HG02798 (cell line): Measurements from ENCODE around the gene DGKB.

ENCODE experiments used
- ATAC-seq: cut with Tn5 transposase; IDR thresholded peaks from one replicate; pipeline ENCODE4 v1.9.1; 2021; ENCODE audit warnings: mild to moderate bottlenecking; ENCODE audit not compliant: unreplicated experiment, poor library complexity

The DGKB gene

DNA sequence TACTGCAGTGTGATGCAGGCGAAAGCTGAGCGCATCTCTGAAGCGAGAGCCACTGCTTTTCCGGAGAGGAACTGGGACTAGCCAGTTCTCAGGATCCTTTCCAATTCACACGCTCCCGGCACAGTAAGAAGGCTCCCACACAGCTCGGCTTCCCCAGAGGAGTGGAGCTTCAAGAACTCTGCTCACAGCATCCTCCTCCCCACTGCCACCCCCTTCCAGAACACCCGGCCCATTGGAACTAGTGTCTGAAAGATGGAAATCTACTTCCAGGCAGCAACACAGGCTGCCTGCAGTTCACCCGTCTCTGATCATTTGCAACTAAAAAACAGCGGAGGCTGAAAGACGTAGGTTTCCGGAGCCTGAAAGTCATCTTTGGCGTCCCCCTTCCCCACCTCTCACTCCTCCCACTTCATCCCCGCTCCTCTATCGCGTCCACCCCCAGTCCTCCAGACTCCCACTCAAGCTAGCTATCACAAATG is at the start of gene DGKB:
Gene DGKB (minus strand): TSS at position 163 of the 479 bp plus-strand sequence.
- ATAC-seq: no peak

- ATAC-seq: no peak
Observed at GRCh38 chr7:14950013-14950412, 47.5 kb upstream of the DGKB start.

DNA sequence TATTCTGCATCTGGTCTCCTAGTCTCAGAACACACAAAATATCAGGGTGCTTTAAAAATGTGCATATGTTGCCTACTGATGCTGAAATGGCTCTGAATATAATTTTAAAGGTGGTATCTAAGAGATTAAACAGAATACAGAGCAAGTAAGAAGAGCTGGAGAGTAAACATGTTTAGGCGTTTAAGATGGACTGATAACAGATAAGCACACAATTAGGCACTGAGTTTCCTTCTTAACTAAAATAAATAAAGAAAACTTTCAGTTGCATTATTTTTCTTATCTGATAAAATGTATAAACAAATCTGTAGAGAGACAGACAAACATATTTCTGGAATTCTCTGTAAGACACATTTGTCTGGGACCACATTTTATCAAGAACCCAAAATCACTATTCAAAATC is 35.6 kb upstream of the DGKB start:
- ATAC-seq: no peak

DNA sequence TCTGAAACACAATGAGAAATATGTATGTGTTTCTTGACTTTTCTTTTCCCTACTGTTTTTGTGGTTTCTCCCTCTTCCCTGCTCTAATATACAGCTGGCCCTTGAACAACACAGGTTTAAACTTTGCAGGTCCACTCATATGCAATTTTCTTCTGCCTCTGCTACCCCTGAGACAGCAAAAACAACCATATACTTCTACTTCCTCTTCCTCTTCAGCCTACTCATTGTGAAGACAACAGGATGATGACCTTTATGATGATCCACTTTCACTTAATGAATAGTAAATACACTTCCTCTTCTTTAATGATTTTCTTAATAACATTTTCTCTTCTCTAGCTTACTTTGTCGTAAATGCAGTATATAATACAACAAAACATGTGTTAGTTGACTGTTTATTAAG is 35.0 kb upstream of the DGKB start:
- no peak for ATAC-seq

GRCh38 chr7:14936554-14936953 is 34.0 kb upstream of the DGKB start:
- ATAC-seq: no peak

GRCh38 chr7:14934839-14935238 is 32.3 kb upstream of the DGKB start:
- no peak for ATAC-seq

DNA sequence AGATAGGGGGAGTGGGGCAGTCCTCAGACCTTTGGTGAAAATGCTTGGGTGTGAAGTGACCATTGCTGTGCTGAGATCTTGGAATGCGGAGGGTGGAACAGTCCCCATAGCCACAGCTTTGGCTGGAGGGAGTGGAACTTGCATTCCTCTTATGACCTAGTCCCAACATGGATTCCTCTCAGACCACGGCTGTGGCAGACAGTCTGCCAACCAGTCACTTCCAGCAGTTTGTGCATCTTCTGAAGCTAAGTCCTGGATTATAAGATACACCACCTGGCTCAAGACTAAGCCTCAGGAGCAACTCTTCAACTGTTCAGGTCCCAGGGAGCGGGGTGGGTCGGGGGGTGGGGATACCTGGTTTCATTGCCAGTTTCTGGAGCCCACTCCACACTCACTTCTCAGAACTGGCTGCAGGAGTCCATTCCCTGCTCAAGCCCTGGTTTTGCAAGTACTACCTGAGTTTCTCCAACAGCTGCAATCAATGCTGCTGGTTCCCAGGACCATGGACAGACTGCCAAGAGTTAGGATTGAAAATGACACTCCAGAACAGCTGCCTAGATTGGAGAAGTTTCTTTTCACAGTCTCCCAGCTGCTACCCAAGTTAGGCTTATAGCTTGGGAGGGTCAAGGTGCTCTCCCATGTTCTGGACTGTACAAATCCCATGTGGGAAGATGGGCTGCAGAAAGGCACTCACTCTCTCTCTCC is 29.1 kb upstream of the DGKB start:
- ATAC-seq: no peak

DNA sequence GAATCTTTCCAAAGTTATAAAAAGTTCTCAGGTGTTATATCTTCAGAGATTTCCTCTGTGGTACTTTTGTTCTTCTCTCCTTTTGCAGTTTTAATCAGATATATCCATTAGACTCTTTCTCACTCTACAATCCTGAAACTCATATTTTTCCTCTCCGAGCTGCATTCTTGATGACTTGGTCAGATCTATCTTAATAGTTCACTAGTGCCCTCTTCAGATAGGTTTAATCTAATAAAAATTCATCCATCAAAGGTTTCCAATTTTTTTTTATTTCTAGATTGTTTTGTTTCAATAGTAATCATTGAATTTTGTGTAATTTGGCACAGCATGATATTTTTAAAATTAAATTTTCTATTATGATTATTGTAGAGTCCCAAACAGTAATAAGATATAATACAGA is 21.8 kb upstream of the DGKB start:
- no peak for ATAC-seq

DNA sequence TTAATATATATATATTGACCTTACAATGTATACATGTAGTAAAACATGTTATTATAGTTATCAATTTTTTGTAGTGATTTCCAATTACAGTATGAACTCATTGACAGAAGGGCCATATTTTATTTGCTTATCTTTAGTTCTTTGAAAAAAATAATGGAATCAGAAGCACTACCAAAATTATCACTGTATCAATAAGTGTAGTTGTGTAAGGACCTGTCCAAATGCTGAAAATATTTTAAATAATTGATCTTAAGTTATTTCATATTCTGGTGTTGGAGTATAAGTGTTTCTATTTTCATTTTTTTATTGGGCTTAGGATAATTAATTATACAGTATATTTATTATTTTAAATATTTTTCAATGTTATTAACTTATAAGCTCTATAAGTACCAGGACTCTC is 8.5 kb upstream of the DGKB start:
- ATAC-seq: no peak

DNA sequence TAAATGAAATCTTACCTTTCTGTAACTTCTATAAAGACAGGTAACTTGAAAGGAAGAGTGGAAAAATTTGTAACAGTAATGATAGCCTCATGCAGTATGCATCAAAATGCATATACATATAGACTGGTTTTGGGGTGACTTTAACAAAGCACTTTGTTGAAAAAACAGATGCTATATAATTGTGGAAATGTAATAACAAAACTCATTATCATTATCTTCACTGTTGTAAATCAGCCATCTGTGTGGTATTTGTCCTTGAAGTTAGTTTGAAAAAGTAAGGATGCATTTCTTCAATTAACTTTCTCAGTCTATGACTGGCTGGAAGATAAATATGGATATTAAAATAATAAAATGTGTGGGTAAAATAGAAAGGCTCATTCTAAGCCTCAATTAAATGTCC is 6.1 kb upstream of the DGKB start:
- no peak for ATAC-seq

DNA sequence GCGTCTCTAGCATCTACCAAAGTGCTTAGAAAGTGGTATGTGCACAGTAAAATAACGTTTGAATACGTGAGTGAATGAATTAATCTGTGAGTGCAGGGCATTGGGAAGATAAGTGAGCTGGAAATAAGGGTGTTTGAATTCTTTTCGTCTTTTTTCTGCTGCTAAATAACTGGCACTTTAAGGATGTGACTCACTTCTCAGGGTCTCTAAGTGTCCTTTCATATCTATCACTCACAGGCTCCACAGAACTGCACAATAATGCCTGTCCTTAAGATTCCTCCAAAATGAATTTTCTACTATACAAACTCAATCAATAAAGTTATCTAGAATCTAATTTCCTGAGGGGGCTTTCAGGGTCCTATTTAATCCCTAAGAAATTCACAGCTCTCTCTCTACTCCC is 3.2 kb upstream of the DGKB start:
- no peak for ATAC-seq

DNA sequence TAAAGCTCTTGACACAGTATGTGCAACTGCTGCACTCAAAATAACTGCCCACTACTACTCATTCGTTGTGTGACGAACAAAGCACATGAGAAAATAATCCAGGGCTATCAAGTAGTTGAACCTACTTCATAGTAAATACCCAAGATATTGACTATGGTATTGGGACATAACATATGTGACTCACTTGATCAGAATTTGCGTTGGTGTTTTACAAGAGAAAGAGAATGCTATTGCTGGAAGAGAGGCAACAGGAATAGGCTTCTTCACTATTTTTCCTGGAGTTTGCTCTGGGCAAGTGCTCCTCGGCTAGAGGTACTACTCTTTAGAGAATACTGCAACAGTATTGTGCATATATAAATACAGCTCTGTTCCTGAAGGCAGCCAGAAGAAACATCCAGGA is 2.5 kb downstream of the DGKB start:
- ATAC-seq: no peak

- no peak for ATAC-seq
Observed at GRCh38 chr7:14899030-14899429, 3.5 kb downstream of the DGKB start.

DNA sequence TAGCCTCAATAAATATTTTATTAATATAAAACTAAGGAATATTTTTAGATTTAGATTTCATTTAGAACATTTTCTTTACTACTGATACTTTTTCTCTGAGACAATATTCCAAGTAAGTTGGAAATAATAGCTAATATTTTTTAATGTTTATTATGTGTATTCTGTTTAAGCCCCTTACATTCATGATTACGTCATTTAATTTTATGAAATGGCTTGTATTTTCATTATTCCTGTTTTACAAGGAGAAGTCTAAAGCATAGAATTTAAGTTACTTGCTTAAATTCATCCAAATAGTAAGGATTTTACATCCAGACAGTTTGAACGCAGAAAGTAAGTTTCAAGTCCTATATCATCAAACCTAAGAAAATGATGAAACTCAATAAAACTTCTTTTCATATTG is 6.1 kb downstream of the DGKB start:
- ATAC-seq: no peak

GRCh38 chr7:14894826-14895225 is 7.7 kb downstream of the DGKB start:
- ATAC-seq: no peak

DNA sequence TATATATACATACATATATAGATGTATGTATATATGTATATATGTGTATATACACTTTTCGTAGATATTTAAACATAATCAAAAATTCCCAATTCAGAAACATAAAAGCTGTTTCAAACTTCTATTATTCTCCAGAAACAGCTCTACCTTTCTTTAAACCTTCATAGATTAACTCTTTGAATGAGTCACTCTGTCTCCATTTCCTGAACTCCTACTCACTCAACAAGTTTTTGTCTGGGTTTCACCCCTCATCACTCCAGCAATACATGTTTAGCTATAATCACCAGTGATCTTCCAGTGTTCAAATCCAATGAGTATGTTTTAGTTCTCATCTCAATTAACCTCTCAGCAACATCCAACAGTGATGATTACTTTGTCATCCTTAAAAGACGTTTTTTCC is 9.6 kb downstream of the DGKB start:
- no peak for ATAC-seq

DNA sequence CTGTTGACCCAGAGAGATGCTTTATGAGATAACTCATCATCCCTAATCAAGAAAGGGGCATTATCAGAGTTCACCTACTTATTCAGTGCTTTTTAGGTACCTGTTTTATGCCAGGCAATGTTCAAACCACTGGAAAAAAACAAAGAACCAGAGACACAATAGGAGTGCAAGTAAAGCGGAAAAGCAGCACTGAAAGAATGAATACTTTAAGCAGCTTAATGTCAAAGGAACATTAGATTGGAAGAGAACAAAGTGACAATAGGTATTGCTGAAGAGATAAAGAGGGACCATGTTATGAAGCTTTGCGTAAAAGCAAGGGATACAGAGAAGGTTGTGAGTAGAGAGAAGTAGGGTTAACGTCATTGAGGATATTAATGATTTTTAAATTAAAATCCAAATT is 11.3 kb downstream of the DGKB start:
- ATAC-seq: no peak

- no peak for ATAC-seq
Observed at GRCh38 chr7:14888962-14889361, 13.6 kb downstream of the DGKB start.

DNA sequence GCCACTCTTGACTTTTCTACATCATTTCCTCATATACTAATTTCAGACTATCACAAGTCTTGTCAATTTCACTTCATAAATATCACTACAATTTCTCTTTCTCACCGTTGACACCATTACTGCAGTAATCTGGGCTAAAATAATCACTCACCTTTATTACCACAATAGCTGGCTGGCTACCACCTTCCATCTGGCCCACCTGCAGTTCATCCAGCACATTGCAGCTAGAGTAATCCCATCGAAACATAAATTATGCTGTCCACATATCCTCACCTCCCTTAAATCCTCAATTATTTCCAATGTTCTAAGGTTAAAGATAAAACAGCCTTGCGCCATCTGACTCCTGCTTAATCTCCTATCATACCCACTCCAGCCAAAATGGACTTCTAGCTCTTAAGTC is 16.0 kb downstream of the DGKB start:
- no peak for ATAC-seq

- ATAC-seq: no peak
Observed at GRCh38 chr7:14875941-14876587, 26.5 kb downstream of the DGKB start.

GRCh38 chr7:14871880-14872279 is 30.7 kb downstream of the DGKB start:
- no peak for ATAC-seq

GRCh38 chr7:14870394-14870793 is 32.2 kb downstream of the DGKB start:
- ATAC-seq: no peak
